SK-N-SH (cell line): Measurements from ENCODE around the gene LPP. TPM values are rescaled to one million over a fixed set of nuclear protein-coding genes. Genes with fewer than 3 reads are reported as not detected.

Experiments
- CTCF ChIA-PET: fragments of 300-600, 350-600 bp; formaldehyde crosslinking; extraction: SDS; loops from one replicate; lab custom pipeline; 2021; lab: Yijun Ruan, JAX
- POLR2A ChIA-PET: fragments of 350-600 bp; sonication (Branson Sonifier 250); formaldehyde crosslinking; extraction: SDS; loops from one replicate; lab custom pipeline; 2020; ENCODE audit warnings: antibody characterized with exemption, inconsistent platforms; lab: Yijun Ruan, JAX
- DNase-seq: peaks from one replicate; pipeline ENCODE4 v3.0.0; 2012
- H2AFZ ChIP-seq: fragments of 200-600 bp; sonication (generic); 2 replicates; pipeline ENCODE4 v1.8.1; 2016; ENCODE audit warnings: antibody characterized with exemption, mild to moderate bottlenecking, low read depth
- H3F3A ChIP-seq: fragments of 200-600 bp; sonication (generic); replicated peaks from 2 replicates; pipeline ENCODE3; 2016; ENCODE audit warnings: antibody characterized with exemption, mild to moderate bottlenecking; ENCODE audit not compliant: insufficient read depth
- H3K27ac ChIP-seq, 2 experiments: fragments of 200-500 bp in 1 of 2; fragments of 200-600 bp in 1 of 2; sonication (Bioruptor generic) in 1 of 2; sonication (generic), shearing (Covaris generic) in 1 of 2; 2 replicates each; pipeline versions ENCODE4 v1.5.1 to v1.6.1; 2014 to 2016; ENCODE audit warnings: low read depth in 2 of 2, inconsistent platforms in 1 of 2, low read length in 1 of 2, mild to moderate bottlenecking in 1 of 2, mixed read lengths in 1 of 2
- H3K27me3 ChIP-seq: fragments of 200-600 bp; sonication (generic), shearing (Covaris generic); 2 replicates; pipeline ENCODE4 v1.6.1; 2016; ENCODE audit warnings: mixed run types; ENCODE audit not compliant: insufficient read depth
- H3K36me3 ChIP-seq, 2 experiments: fragments of 200-500 bp in 1 of 2; fragments of 200-600 bp in 1 of 2; sonication (Bioruptor generic) in 1 of 2; sonication (generic) in 1 of 2; replicated peaks in 1 of 2; 2 replicates each; pipeline versions ENCODE3 to v1.5.1; 2014 to 2016; ENCODE audit warnings: low read length in 1 of 2, mild to moderate bottlenecking in 1 of 2; ENCODE audit not compliant: insufficient read depth in 2 of 2, control insufficient read depth in 1 of 2
- H3K4me1 ChIP-seq, 2 experiments: fragments of 200-500 bp in 1 of 2; fragments of 200-600 bp in 1 of 2; sonication (Bioruptor generic) in 1 of 2; sonication (generic), shearing (Covaris generic) in 1 of 2; 2 replicates each; pipeline versions ENCODE4 v1.5.1 to v1.6.1; 2014 to 2016; ENCODE audit warnings: low read depth in 1 of 2, low read length in 1 of 2, mixed run types in 1 of 2; ENCODE audit not compliant: insufficient read depth in 2 of 2, control insufficient read depth in 1 of 2
- H3K4me2 ChIP-seq: fragments of 200-600 bp; sonication (generic), shearing (Covaris generic); 2 replicates; pipeline ENCODE4 v1.6.1; 2017; ENCODE audit warnings: mixed run types
- H3K4me3 ChIP-seq, 2 experiments: fragments of 200-500 bp in 1 of 2; fragments of 200-600 bp in 1 of 2; sonication (Bioruptor generic) in 1 of 2; sonication (generic), shearing (Covaris generic) in 1 of 2; 2 replicates each; pipeline versions ENCODE4 v1.5.1 to v1.8.1; 2014 to 2016; ENCODE audit warnings: low read depth in 2 of 2, inconsistent platforms in 1 of 2, low read length in 1 of 2, mild to moderate bottlenecking in 1 of 2, mixed read lengths in 1 of 2, moderate library complexity in 1 of 2
- H3K79me2 ChIP-seq: fragments of 200-600 bp; sonication (generic); 2 replicates; pipeline ENCODE4 v1.8.1; 2017; ENCODE audit warnings: mild to moderate bottlenecking; ENCODE audit not compliant: insufficient read depth
- H3K9ac ChIP-seq: fragments of 200-600 bp; sonication (generic); 2 replicates; pipeline ENCODE4 v1.6.1; 2017; ENCODE audit warnings: mixed run types
- H3K9me2 ChIP-seq: fragments of 200-600 bp; sonication (generic); 2 replicates; pipeline ENCODE4 v1.6.1; 2017; ENCODE audit warnings: mixed run types
- H3K9me3 ChIP-seq: fragments of 200-600 bp; sonication (generic); 2 replicates; pipeline ENCODE4 v1.6.1; 2017; ENCODE audit warnings: mixed run types, mild to moderate bottlenecking, moderate library complexity
- H4K20me1 ChIP-seq: fragments of 200-600 bp; sonication (generic); 2 replicates; pipeline ENCODE4 v1.6.1; 2017; ENCODE audit warnings: mild to moderate bottlenecking, mixed run types; ENCODE audit not compliant: insufficient read depth
- CHD2 ChIP-seq: fragments of 150-350 bp; IDR thresholded peaks from 2 replicates; pipeline ENCODE4 v1.6.1; 2018; ENCODE audit warnings: low read length; ENCODE audit not compliant: partially characterized antibody
- EP300 ChIP-seq, 2 experiments: IDR thresholded peaks; 2 replicates each; pipeline versions ENCODE4 v1.4.0 to v1.6.1; 2012; ENCODE audit warnings: borderline replicate concordance in 1 of 2, low read depth in 1 of 2, low read length in 1 of 2
- EZH2phosphoT487 ChIP-seq: fragments of 200-600 bp; sonication (generic); IDR thresholded peaks from 2 replicates; pipeline ENCODE4 v1.6.1; 2017; ENCODE audit warnings: low read depth, mixed run types, mild to moderate bottlenecking, antibody characterized with exemption, moderate library complexity, borderline replicate concordance
- FOSL2 ChIP-seq: IDR thresholded peaks from 2 replicates; pipeline ENCODE4 v1.4.0; 2012; ENCODE audit warnings: low read depth, mild to moderate bottlenecking, moderate library complexity, borderline replicate concordance
- FOXJ3 ChIP-seq: sonication (generic); formaldehyde crosslinking; IDR thresholded peaks from 2 replicates; pipeline ENCODE4 v1.5.1; 2020; ENCODE audit warnings: mild to moderate bottlenecking, missing genetic modification reagents
- FOXM1 ChIP-seq: IDR thresholded peaks from 2 replicates; pipeline ENCODE4 v1.4.0; 2012; ENCODE audit warnings: low read depth, mild to moderate bottlenecking
- GABPA ChIP-seq: IDR thresholded peaks from 2 replicates; pipeline ENCODE4 v1.4.0; 2012; ENCODE audit warnings: low read depth, mild to moderate bottlenecking
- GATA2 ChIP-seq: sonication (generic); formaldehyde crosslinking; IDR thresholded peaks from 2 replicates; pipeline ENCODE4 v1.5.0; 2020; ENCODE audit warnings: mild to moderate bottlenecking, missing genetic modification reagents
- NFIC ChIP-seq: IDR thresholded peaks from 2 replicates; pipeline ENCODE4 v1.4.0; 2012; ENCODE audit warnings: borderline replicate concordance
- NRF1 ChIP-seq: IDR thresholded peaks from 2 replicates; pipeline ENCODE4 v1.6.1; 2012; ENCODE audit warnings: low read depth, mild to moderate bottlenecking, low read length
- RAD21 ChIP-seq: IDR thresholded peaks from 2 replicates; pipeline ENCODE4 v1.6.1; 2012; ENCODE audit warnings: mild to moderate bottlenecking, low read length
- RCOR1 ChIP-seq: fragments of 150-350 bp; IDR thresholded peaks from 2 replicates; pipeline ENCODE4 v1.6.1; 2017; ENCODE audit warnings: antibody characterized with exemption, low read length
- RFX5 ChIP-seq: IDR thresholded peaks from 2 replicates; pipeline ENCODE4 v1.6.1; 2012; ENCODE audit warnings: mild to moderate bottlenecking, improper control_type of control experiment, low read length
- TCF12 ChIP-seq: IDR thresholded peaks from 2 replicates; pipeline ENCODE4 v1.4.0; 2012
- TEAD4 ChIP-seq: IDR thresholded peaks from 2 replicates; pipeline ENCODE4 v1.4.0; 2012; ENCODE audit warnings: mild to moderate bottlenecking, borderline replicate concordance; ENCODE audit not compliant: insufficient read depth
- USF1 ChIP-seq: IDR thresholded peaks from 2 replicates; pipeline ENCODE4 v1.4.0; 2012; ENCODE audit warnings: low read depth, borderline replicate concordance
- WGBS: methylation state at CpG from one replicate; pipeline ENCODE4 v1.1.6; 2017; ENCODE audit warnings: low lambda C conversion rate; 5-methylcytosine and 5-hydroxymethylcytosine counted together
- polyA plus RNA-seq, 3 experiments: library from polyadenylated mRNA; depleted of rRNA; stranded (reverse); fragments of >200 nt; gene quantifications; 2 replicates each; pipeline ENCODE4 v1.2.3, GENCODE V29; 2012
- TF ChIP-seq, protein P1 (sequence below): IDR thresholded peaks from 2 replicates; pipeline ENCODE4 v1.6.1; 2012; ENCODE audit warnings: mild to moderate bottlenecking, low read depth, low read length, moderate library complexity
- TF ChIP-seq, protein P2 (sequence below): fragments of 200-600 bp; sonication (generic); IDR thresholded peaks from 2 replicates; pipeline ENCODE4 v1.6.1; 2017; ENCODE audit warnings: antibody characterized with exemption, mild to moderate bottlenecking, moderate library complexity
- TF ChIP-seq, protein P3 (sequence below): IDR thresholded peaks from 2 replicates; pipeline ENCODE4 v1.4.0; 2012; ENCODE audit warnings: low read depth
- TF ChIP-seq, protein P4 (sequence below): fragments of 150-350 bp; IDR thresholded peaks from 2 replicates; pipeline ENCODE4 v1.6.1; 2016; ENCODE audit warnings: mild to moderate bottlenecking, low read depth, low read length

LPP gene
- polyA plus RNA-seq, 1 of the 3 experiments (the other 2 are of a cell fraction) = 6.6 TPM

DNA sequence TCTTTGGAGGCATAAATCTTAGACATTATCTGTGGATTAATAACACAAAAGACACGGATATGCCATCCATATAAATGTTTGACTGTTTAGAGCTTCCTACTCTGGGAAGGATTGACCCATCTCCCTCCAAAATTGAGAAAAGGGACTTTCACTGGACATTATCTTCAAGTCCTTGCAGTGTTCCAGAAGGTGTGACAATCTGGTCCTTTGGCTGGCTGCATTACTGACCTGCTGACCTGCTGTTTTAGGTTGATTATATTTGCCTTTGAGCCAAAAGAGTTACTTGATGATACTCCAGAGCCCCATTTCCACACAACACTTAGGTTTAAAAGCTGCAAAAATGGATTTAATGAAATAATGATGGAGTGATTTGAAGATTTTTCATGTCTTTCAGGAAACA is 504.6 kb downstream of the LPP start:
- Histone ChIP-seq H3K9me3 (no peaks in the 10 kb centered on the region), H3K4me3 (no peak overlapping the region), H3F3A (no peaks in the 10 kb centered on the region), H3K4me2 (no peak overlapping the region), H2AFZ (no peak overlapping the region), H3K27ac (no peak overlapping the region), H3K9me2 (no peaks in the 10 kb centered on the region), H4K20me1 (no peaks in the 10 kb centered on the region), H3K79me2 (peaks cover 55% of the 10 kb centered on the region), H3K9ac (no peak overlapping the region), H3K4me1 (peaks cover 0 to 4% of the 10 kb centered on the region in 2 experiments; a peak in 1 of 4 replicates), H3K36me3 (peaks cover 0 to 4% of the 10 kb centered on the region in 2 experiments), H3K27me3 (no peaks in the 10 kb centered on the region)
- WGBS = 48% methylated on average over 1 of the region's 1 CpG
- ChIA-PET CTCF (no interaction called here), POLR2A (no interaction called here)
- TF ChIP-seq EZH2phosphoT487 (no peak), EP300 (IDR thresholded peaks at IDR 0.05; ENCODE audit: borderline replicate concordance in 1 of 2, low read depth in 1 of 2, low read length in 1 of 2) (no peak), FOXJ3 (CRISPR knock-in tag) (no peak), GATA2 (CRISPR knock-in tag) (no peak), GABPA (no peak), NRF1 (no peak), USF1 (no peak), RAD21 (no peak), TEAD4 (no peak), NFIC (no peak), RCOR1 (no peak), TCF12 (no peak), FOXM1 (no peak), CHD2 (no peak), RFX5 (no peak), FOSL2 (no peak)
- TF ChIP-seq, protein P1, sequence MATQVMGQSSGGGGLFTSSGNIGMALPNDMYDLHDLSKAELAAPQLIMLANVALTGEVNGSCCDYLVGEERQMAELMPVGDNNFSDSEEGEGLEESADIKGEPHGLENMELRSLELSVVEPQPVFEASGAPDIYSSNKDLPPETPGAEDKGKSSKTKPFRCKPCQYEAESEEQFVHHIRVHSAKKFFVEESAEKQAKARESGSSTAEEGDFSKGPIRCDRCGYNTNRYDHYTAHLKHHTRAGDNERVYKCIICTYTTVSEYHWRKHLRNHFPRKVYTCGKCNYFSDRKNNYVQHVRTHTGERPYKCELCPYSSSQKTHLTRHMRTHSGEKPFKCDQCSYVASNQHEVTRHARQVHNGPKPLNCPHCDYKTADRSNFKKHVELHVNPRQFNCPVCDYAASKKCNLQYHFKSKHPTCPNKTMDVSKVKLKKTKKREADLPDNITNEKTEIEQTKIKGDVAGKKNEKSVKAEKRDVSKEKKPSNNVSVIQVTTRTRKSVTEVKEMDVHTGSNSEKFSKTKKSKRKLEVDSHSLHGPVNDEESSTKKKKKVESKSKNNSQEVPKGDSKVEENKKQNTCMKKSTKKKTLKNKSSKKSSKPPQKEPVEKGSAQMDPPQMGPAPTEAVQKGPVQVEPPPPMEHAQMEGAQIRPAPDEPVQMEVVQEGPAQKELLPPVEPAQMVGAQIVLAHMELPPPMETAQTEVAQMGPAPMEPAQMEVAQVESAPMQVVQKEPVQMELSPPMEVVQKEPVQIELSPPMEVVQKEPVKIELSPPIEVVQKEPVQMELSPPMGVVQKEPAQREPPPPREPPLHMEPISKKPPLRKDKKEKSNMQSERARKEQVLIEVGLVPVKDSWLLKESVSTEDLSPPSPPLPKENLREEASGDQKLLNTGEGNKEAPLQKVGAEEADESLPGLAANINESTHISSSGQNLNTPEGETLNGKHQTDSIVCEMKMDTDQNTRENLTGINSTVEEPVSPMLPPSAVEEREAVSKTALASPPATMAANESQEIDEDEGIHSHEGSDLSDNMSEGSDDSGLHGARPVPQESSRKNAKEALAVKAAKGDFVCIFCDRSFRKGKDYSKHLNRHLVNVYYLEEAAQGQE = no peak
- TF ChIP-seq, protein P2, sequence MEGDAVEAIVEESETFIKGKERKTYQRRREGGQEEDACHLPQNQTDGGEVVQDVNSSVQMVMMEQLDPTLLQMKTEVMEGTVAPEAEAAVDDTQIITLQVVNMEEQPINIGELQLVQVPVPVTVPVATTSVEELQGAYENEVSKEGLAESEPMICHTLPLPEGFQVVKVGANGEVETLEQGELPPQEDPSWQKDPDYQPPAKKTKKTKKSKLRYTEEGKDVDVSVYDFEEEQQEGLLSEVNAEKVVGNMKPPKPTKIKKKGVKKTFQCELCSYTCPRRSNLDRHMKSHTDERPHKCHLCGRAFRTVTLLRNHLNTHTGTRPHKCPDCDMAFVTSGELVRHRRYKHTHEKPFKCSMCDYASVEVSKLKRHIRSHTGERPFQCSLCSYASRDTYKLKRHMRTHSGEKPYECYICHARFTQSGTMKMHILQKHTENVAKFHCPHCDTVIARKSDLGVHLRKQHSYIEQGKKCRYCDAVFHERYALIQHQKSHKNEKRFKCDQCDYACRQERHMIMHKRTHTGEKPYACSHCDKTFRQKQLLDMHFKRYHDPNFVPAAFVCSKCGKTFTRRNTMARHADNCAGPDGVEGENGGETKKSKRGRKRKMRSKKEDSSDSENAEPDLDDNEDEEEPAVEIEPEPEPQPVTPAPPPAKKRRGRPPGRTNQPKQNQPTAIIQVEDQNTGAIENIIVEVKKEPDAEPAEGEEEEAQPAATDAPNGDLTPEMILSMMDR = no peak
- TF ChIP-seq, protein P3, sequence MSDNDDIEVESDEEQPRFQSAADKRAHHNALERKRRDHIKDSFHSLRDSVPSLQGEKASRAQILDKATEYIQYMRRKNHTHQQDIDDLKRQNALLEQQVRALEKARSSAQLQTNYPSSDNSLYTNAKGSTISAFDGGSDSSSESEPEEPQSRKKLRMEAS = no peak
- TF ChIP-seq, protein P4, sequence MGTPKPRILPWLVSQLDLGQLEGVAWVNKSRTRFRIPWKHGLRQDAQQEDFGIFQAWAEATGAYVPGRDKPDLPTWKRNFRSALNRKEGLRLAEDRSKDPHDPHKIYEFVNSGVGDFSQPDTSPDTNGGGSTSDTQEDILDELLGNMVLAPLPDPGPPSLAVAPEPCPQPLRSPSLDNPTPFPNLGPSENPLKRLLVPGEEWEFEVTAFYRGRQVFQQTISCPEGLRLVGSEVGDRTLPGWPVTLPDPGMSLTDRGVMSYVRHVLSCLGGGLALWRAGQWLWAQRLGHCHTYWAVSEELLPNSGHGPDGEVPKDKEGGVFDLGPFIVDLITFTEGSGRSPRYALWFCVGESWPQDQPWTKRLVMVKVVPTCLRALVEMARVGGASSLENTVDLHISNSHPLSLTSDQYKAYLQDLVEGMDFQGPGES = no peak
- DNase-seq = no peak
